ENCODE data around the gene NOTCH2.

DNA sequence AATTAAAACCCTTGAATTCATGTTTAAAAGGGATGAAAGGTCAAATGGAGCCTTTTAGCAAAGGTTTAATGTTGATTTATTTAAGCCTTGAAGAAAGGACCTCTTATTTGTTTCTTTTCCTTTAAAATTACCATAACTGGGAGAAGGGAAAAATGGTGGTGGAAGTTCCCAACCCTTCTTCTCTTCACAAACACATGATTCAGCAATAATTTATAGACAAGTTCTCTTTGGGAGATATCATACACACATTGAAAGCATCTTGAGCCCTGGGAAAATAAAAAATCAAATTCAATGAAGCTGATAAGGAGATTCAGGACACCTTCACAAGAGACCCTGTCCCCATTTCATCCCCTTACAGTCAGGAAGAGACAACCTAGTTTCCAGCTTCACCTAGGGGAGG, 182.0 kb downstream of the NOTCH2 start:
- TF ChIP-seq, protein P1, sequence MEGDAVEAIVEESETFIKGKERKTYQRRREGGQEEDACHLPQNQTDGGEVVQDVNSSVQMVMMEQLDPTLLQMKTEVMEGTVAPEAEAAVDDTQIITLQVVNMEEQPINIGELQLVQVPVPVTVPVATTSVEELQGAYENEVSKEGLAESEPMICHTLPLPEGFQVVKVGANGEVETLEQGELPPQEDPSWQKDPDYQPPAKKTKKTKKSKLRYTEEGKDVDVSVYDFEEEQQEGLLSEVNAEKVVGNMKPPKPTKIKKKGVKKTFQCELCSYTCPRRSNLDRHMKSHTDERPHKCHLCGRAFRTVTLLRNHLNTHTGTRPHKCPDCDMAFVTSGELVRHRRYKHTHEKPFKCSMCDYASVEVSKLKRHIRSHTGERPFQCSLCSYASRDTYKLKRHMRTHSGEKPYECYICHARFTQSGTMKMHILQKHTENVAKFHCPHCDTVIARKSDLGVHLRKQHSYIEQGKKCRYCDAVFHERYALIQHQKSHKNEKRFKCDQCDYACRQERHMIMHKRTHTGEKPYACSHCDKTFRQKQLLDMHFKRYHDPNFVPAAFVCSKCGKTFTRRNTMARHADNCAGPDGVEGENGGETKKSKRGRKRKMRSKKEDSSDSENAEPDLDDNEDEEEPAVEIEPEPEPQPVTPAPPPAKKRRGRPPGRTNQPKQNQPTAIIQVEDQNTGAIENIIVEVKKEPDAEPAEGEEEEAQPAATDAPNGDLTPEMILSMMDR (IDR thresholded peaks at IDR 0.05), result no peak
- TF ChIP-seq POLR2A (IDR thresholded peaks at IDR 0.05), result no peak

Data from esophagus squamous epithelium (tissue), 4 donors.